ENCODE measurements around the gene EVA1C.
"Not testable (repeated sequence)": the region's sequence is repeated elsewhere in the genome, so short reads cannot be mapped to it uniquely, and the experiment has no call there.

The EVA1C gene

GRCh38 chr21:32492376-32492775, 79.9 kb downstream of the EVA1C start:
- no peak for TF ChIP-seq CTCF (IDR thresholded peaks at IDR 0.05; ENCODE audit: control insufficient read depth, insufficient read depth, low read depth, low read length, missing control alignments)
- no peak for DNase-seq (ENCODE audit: low read depth)
- no peak overlapping the region for H3K4me3 ChIP-seq (ENCODE audit: control insufficient read depth, low read depth, low read length)

- DNase-seq (ENCODE audit: low read depth) = peak; percentile 92
- no peak for TF ChIP-seq CTCF (IDR thresholded peaks at IDR 0.05; ENCODE audit: control insufficient read depth, insufficient read depth, low read depth, low read length, missing control alignments)
- H3K4me3 ChIP-seq (ENCODE audit: control insufficient read depth, low read depth, low read length) = no peak overlapping the region
These were observed 82.6 kb downstream of the EVA1C start for GRCh38 chr21:32494934-32495709.

GRCh38 chr21:32496568-32496967, 84.1 kb downstream of the EVA1C start:
- TF ChIP-seq CTCF (IDR thresholded peaks at IDR 0.05; ENCODE audit: control insufficient read depth, insufficient read depth, low read depth, low read length, missing control alignments) = no peak
- H3K4me3 ChIP-seq (ENCODE audit: control insufficient read depth, low read depth, low read length) = no peak overlapping the region
- no peak for DNase-seq (ENCODE audit: low read depth)

DNA sequence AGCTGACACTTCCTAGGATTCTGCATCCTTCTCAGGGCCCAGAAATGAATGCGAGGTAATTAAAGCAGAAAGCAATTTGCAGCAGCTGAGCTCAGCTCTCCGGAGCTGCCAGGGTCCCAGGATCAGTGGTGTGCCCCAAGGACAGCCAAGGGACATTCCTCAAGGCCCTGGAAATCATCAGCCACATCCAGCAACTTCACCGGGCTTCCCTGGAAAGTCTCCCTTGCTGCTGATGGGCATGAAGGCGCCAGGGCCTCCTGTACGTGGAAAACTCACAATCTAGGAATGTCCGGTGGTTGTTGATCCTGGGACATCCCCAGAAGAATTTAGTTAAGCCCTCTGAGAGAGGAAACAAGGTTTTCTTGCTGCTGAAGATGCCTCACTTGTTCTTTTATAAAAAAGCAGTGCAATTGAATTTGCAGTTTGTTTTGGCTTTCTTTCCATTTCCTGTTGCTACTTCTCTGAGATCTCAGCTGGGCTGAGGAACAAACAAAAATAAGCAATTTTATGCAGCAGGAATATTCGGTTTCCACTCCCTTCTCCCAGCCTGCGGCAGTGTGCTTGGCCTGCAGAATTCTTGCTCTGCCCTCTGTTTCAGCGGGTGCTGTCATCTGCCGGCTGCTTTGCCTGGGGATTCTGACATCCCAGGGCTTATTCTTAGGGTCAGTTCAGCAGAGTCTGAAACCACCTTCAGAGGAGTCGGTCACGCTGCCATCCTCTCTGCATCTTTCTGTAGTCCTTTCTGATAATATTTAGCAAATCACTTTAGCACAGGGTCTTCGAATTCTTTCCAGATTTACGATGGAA, 86.9 kb downstream of the EVA1C start:
- no peak overlapping the region for H3K4me3 ChIP-seq (ENCODE audit: control insufficient read depth, low read depth, low read length)
- no peak for DNase-seq (ENCODE audit: low read depth)
- TF ChIP-seq CTCF (IDR thresholded peaks at IDR 0.05; ENCODE audit: control insufficient read depth, insufficient read depth, low read depth, low read length, missing control alignments) = peak; percentile 14

DNA sequence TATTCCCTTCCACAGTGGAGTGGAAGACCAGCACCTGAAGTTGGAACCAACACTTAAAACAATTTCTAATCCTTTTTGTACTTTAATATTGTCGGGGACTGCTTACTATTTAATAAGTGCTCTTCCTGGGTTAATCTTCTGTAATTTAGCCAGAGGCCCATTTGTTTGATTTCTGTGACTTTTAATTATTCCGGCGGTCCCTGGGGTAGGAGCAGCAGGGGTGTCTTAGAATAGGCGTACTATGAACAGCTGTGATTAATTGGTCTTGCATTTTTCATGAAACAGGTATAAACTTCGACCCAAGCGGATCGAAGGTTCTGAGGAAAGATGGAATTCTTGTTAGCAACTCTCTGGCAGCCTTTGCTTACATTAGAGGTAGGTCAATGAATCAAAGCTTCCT, 91.1 kb downstream of the EVA1C start:
- not testable (repeated sequence) for H3K4me3 ChIP-seq (ENCODE audit: control insufficient read depth, low read depth, low read length); DNase-seq (ENCODE audit: low read depth)

DNA sequence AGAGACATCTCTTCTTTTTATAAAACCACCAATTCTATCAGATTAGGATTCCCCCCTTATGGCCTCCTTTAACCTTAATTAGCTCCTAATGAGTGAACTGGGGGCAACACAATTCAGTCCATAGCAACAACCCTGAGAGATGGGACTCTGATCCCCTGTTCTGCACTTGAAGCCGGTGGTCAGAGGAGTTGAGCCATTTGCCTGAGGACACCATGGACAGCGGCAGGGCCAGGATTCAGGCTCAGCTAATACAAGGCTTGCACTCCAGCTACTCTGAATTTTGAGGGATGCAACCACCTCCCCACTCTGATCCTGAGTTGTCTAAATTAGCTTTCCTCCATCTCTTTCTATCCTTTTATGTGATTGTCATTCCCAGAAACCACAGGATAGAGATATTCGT, 93.3 kb downstream of the EVA1C start:
- DNase-seq (ENCODE audit: low read depth); H3K4me3 ChIP-seq (ENCODE audit: control insufficient read depth, low read depth, low read length): not testable (repeated sequence)

GRCh38 chr21:32506411-32506965, 94.0 kb downstream of the EVA1C start:
- H3K4me3 ChIP-seq (ENCODE audit: control insufficient read depth, low read depth, low read length); DNase-seq (ENCODE audit: low read depth): not testable (repeated sequence)

DNA sequence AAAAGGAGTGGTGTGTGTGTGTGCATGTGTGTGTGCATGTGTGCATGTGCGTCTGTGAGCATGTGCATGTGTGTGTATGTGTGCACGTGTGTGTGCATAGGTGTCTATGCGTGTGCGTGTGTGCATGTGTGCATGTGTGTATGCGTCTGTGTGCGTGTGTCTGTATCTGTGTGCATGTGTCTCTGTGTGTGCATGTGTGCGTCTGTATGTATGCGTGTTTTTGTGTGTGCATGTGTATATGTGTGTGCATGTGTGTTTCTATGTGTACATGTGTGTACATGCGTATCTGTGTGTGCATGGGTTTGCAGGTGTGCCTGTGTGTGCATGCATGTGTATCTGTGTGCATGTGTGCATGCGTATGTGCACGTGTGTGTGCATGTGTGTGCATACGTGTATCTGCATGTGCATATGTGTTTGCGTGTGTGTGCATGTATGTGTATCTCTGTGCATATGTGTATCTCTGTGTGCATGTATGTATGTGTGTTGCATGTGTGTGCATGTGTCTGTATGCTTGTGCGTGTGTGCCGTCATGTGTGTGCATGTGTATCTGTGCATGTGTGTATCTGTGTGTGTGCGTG, 94.9 kb downstream of the EVA1C start:
- no peak for TF ChIP-seq CTCF (IDR thresholded peaks at IDR 0.05; ENCODE audit: control insufficient read depth, insufficient read depth, low read depth, low read length, missing control alignments)
- DNase-seq (ENCODE audit: low read depth) = no peak
- H3K4me3 ChIP-seq (ENCODE audit: control insufficient read depth, low read depth, low read length) = no peak overlapping the region

GRCh38 chr21:32508036-32508435, 95.5 kb downstream of the EVA1C start:
- not testable (repeated sequence) for H3K4me3 ChIP-seq (ENCODE audit: control insufficient read depth, low read depth, low read length); DNase-seq (ENCODE audit: low read depth)

All from AG09309 (cell line).